NCI-H446 treated with DMSO at 0.1 percent for 48 hours (cell line): ENCODE measurements around the gene NOTCH2.
"Not testable (repeated sequence)": the region's sequence is repeated elsewhere in the genome, so short reads cannot be mapped to it uniquely, and the experiment has no call there.

Source experiments
- DNase-seq: peaks from one replicate; lab custom pipeline; 2025; lab: John Stamatoyannopoulos, UW

The NOTCH2 gene

GRCh38 chr1:120069067-120069919, at the start of gene NOTCH2:
TSS of gene NOTCH2 (minus strand) at chr1:120069662. CDS start at chr1:120069406, 256 bp downstream.
- not testable (repeated sequence) for DNase-seq

GRCh38 chr1:120117371-120118177, 48.1 kb upstream of the NOTCH2 start:
- DNase-seq, result not testable (repeated sequence)

- DNase-seq, result not testable (repeated sequence)
Observed at GRCh38 chr1:120116094-120116493, 46.6 kb upstream of the NOTCH2 start.

GRCh38 chr1:120113134-120113533, 43.7 kb upstream of the NOTCH2 start:
- not testable (repeated sequence) for DNase-seq

- not testable (repeated sequence) for DNase-seq
Observed at GRCh38 chr1:120112212-120112611, 42.8 kb upstream of the NOTCH2 start.

- not testable (repeated sequence) for DNase-seq
Observed at GRCh38 chr1:120111771-120112170, 42.3 kb upstream of the NOTCH2 start.

GRCh38 chr1:120111008-120111407, 41.5 kb upstream of the NOTCH2 start:
- not testable (repeated sequence) for DNase-seq

- DNase-seq, result not testable (repeated sequence)
Observed at GRCh38 chr1:120109656-120110055, 40.2 kb upstream of the NOTCH2 start.

GRCh38 chr1:120109180-120109579, 39.7 kb upstream of the NOTCH2 start:
- DNase-seq, result not testable (repeated sequence)

- DNase-seq, result not testable (repeated sequence)
Observed at GRCh38 chr1:120105288-120105687, 35.8 kb upstream of the NOTCH2 start.

GRCh38 chr1:120103768-120104167, 34.3 kb upstream of the NOTCH2 start:
- not testable (repeated sequence) for DNase-seq

- DNase-seq, result not testable (repeated sequence)
Observed at GRCh38 chr1:120101593-120101992, 32.1 kb upstream of the NOTCH2 start.

- DNase-seq, result not testable (repeated sequence)
Observed at GRCh38 chr1:120100590-120100989, 31.1 kb upstream of the NOTCH2 start.

GRCh38 chr1:120098986-120099759, 29.7 kb upstream of the NOTCH2 start:
- DNase-seq, result not testable (repeated sequence)

GRCh38 chr1:120096981-120097545, 27.6 kb upstream of the NOTCH2 start:
- not testable (repeated sequence) for DNase-seq

GRCh38 chr1:120093548-120094181, 24.2 kb upstream of the NOTCH2 start:
- not testable (repeated sequence) for DNase-seq

GRCh38 chr1:120092232-120093218, 23.1 kb upstream of the NOTCH2 start:
- not testable (repeated sequence) for DNase-seq

GRCh38 chr1:120090830-120091229, 21.4 kb upstream of the NOTCH2 start:
- DNase-seq, result not testable (repeated sequence)

- not testable (repeated sequence) for DNase-seq
Observed at GRCh38 chr1:120087959-120088358, 18.5 kb upstream of the NOTCH2 start.

- not testable (repeated sequence) for DNase-seq
Observed at GRCh38 chr1:120069920-120070214, 405 bp upstream of the NOTCH2 start.
